AG09309 (cell line): ENCODE results near the gene KCTD10.

Source experiments
- DNase-seq: peaks from one replicate; pipeline ENCODE4 v3.0.0-alpha.2; 2010; ENCODE audit warnings: low read depth
- H3K4me3 ChIP-seq: 2 replicates; pipeline ENCODE4 v1.5.1; 2011; ENCODE audit warnings: mild to moderate bottlenecking, low read depth, low read length, moderate library complexity; ENCODE audit not compliant: control insufficient read depth
- TF ChIP-seq, protein P1 (sequence below): IDR thresholded peaks from 2 replicates; pipeline ENCODE4 v1.5.1; 2011; ENCODE audit warnings: mild to moderate bottlenecking, low read depth, low read length, inconsistent platforms; ENCODE audit not compliant: insufficient read depth, control insufficient read depth; ENCODE audit errors: missing control alignments

Gene KCTD10

DNA sequence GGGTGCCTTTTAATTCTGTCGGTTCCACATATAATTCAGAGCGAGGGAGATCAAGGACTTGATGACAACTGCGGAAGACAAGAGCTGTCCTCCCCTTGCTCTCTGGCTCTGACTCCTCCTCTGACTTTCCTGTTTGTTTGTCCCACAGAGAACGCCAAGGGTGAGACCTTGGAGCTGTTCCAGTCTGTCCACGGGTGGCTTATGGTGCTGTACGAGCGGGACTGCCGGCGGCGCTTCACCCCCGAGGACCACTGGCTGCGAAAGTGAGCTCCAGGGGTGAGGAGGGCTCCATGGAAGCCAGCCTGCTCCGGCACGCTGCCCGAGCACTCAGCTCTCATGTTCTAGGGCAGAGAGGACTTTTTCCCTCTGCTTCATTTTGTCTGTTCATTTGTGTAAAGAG is 33.1 kb upstream of the KCTD10 start:
- TF ChIP-seq, protein P1, sequence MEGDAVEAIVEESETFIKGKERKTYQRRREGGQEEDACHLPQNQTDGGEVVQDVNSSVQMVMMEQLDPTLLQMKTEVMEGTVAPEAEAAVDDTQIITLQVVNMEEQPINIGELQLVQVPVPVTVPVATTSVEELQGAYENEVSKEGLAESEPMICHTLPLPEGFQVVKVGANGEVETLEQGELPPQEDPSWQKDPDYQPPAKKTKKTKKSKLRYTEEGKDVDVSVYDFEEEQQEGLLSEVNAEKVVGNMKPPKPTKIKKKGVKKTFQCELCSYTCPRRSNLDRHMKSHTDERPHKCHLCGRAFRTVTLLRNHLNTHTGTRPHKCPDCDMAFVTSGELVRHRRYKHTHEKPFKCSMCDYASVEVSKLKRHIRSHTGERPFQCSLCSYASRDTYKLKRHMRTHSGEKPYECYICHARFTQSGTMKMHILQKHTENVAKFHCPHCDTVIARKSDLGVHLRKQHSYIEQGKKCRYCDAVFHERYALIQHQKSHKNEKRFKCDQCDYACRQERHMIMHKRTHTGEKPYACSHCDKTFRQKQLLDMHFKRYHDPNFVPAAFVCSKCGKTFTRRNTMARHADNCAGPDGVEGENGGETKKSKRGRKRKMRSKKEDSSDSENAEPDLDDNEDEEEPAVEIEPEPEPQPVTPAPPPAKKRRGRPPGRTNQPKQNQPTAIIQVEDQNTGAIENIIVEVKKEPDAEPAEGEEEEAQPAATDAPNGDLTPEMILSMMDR, result no peak
- DNase-seq, result no peak
- no peak overlapping the region for H3K4me3 ChIP-seq

DNA sequence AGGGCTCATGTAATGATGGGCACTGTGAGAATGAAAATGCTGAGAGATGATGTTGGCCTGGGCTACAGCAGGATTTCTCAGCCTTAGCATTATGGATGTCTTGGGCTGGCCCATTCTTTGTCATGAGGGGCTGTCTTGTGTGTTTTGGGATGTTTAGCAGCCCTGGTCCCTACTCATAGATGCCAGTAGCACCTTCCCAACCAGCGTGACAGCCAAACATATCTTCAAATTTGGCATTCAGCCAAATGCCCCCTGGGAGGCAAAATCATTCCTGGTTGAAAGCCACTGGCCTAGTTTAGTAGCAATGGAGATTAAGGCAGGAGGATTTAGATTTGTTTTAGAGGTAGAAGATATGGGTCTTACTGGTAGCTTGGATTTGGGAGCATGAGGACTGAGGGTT is 27.0 kb upstream of the KCTD10 start:
- TF ChIP-seq, protein P1, result no peak
- no peak for DNase-seq
- H3K4me3 ChIP-seq, result no peak overlapping the region

GRCh38 chr12:109503611-109504010 is 26.5 kb upstream of the KCTD10 start:
- DNase-seq, result no peak
- TF ChIP-seq, protein P1, result no peak
- no peak overlapping the region for H3K4me3 ChIP-seq

DNA sequence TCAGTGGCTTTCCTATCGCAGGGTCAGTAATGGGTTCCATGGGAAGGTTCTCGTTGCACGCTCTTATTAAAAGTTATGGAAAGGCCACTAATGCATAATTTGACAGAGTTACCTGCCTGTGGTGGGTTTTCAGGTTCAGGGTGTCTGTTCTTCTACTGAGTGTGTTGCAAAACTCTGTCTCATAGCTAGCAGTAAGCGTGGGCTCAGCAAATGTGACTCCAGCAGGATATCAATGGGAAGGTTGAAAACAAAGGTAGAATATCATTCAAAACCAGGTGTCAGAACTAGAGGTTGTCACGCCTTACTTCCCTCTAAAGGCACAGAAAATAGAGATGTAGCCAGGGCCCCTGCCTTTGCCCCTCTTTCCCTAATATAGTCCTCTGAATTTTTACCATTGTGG is 25.2 kb upstream of the KCTD10 start:
- no peak overlapping the region for H3K4me3 ChIP-seq
- no peak for DNase-seq
- TF ChIP-seq, protein P1, result no peak

DNA sequence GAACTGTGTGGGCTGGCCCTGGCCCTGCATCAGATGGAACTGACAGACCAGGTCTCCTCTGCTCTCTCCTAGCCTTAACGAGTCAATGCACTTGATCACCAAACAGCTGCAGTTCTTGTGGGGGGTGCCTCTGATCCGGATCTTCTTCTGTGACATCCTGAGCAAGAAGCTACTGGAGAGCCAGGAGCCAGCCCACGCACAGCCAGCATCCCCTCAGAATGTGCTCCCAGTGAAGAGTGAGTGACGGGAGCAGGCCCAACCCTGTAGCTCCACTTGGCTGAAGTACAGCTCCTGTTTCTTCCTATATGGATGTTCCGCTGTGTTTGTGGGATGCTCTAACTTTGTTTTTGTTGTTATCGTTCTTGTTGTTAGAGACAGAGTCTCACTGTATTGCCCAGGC is 24.2 kb upstream of the KCTD10 start:
- H3K4me3 ChIP-seq, result no peak overlapping the region
- no peak for DNase-seq
- TF ChIP-seq, protein P1, result no peak

- no peak overlapping the region for H3K4me3 ChIP-seq
- TF ChIP-seq, protein P1, result no peak
- DNase-seq, result no peak
Observed at GRCh38 chr12:109500406-109501185, 23.5 kb upstream of the KCTD10 start.

DNA sequence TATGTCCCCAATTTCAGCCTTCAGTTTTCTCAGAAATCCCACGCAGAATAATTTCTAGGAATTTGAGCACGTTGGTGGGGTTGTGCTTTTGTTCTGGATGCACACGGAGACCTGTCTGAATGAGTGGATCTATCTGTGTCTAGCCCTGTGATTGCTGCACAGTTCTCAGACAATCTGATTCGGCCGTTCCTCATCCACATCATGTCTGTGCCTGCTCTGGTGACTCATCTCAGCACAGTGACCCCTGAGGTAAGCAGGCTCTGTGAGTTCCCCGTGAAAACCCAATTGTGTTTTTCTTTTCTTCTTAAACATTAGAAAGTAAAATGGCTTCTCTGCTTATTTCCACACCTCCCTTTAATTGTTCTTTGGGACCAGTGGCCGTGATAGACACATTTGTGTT is 20.6 kb upstream of the KCTD10 start:
- H3K4me3 ChIP-seq, result no peak overlapping the region
- TF ChIP-seq, protein P1, result no peak
- no peak for DNase-seq
